Sigmoid colon (tissue), 4 donors: ENCODE measurements around the gene EXOSC10.

Experiments
- EP300 ChIP-seq, 4 donors: sonication (generic); formaldehyde crosslinking; IDR thresholded peaks; one replicate each; pipeline ENCODE4 v1.6.1; 2017; ENCODE audit warnings: antibody characterized with exemption in 4 of 4
- POLR2A ChIP-seq, 2 donors: fragments of 450-650 bp; IDR thresholded peaks; one replicate each; pipeline ENCODE4 v1.6.1; 2016; ENCODE audit warnings: antibody characterized with exemption in 2 of 2, mild to moderate bottlenecking in 2 of 2, moderate library complexity in 2 of 2
- POLR2AphosphoS5 ChIP-seq, 4 donors: sonication (generic); formaldehyde crosslinking; IDR thresholded peaks; one replicate each; pipeline ENCODE4 v1.6.1; 2017; ENCODE audit warnings: antibody characterized with exemption in 4 of 4
- TF ChIP-seq, protein P1 (sequence below), 4 experiments: fragments of 450-650 bp in 3 of 4; fragments of 200-600 bp in 1 of 4; IDR thresholded peaks; one replicate each; pipeline ENCODE4 v1.5.1; 2016 to 2019; ENCODE audit warnings: antibody characterized with exemption in 4 of 4, mild to moderate bottlenecking in 3 of 4, moderate library complexity in 2 of 4

GRCh38 chr1:11054181-11054580 lies 45.5 kb downstream of the EXOSC10 start:
- TF ChIP-seq, protein P1, sequence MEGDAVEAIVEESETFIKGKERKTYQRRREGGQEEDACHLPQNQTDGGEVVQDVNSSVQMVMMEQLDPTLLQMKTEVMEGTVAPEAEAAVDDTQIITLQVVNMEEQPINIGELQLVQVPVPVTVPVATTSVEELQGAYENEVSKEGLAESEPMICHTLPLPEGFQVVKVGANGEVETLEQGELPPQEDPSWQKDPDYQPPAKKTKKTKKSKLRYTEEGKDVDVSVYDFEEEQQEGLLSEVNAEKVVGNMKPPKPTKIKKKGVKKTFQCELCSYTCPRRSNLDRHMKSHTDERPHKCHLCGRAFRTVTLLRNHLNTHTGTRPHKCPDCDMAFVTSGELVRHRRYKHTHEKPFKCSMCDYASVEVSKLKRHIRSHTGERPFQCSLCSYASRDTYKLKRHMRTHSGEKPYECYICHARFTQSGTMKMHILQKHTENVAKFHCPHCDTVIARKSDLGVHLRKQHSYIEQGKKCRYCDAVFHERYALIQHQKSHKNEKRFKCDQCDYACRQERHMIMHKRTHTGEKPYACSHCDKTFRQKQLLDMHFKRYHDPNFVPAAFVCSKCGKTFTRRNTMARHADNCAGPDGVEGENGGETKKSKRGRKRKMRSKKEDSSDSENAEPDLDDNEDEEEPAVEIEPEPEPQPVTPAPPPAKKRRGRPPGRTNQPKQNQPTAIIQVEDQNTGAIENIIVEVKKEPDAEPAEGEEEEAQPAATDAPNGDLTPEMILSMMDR (IDR thresholded peaks at IDR 0.05), result no peak
- TF ChIP-seq POLR2A (IDR thresholded peaks at IDR 0.05) (no peak), POLR2AphosphoS5 (IDR thresholded peaks at IDR 0.05) (no peak), EP300 (IDR thresholded peaks at IDR 0.05) (no peak)
